GM12872 (cell line): ENCODE results near the gene MTG1.

ENCODE experiments used
- TF ChIP-seq, protein P1 (sequence below): IDR thresholded peaks from 3 replicates; pipeline ENCODE4 v1.5.1; 2011; ENCODE audit warnings: low read depth, mild to moderate bottlenecking, low read length, moderate library complexity; ENCODE audit not compliant: insufficient read depth

MTG1 gene

GRCh38 chr10:133393401-133394063 lies 425 bp upstream of the MTG1 start:
- TF ChIP-seq, protein P1, sequence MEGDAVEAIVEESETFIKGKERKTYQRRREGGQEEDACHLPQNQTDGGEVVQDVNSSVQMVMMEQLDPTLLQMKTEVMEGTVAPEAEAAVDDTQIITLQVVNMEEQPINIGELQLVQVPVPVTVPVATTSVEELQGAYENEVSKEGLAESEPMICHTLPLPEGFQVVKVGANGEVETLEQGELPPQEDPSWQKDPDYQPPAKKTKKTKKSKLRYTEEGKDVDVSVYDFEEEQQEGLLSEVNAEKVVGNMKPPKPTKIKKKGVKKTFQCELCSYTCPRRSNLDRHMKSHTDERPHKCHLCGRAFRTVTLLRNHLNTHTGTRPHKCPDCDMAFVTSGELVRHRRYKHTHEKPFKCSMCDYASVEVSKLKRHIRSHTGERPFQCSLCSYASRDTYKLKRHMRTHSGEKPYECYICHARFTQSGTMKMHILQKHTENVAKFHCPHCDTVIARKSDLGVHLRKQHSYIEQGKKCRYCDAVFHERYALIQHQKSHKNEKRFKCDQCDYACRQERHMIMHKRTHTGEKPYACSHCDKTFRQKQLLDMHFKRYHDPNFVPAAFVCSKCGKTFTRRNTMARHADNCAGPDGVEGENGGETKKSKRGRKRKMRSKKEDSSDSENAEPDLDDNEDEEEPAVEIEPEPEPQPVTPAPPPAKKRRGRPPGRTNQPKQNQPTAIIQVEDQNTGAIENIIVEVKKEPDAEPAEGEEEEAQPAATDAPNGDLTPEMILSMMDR, result no peak

- TF ChIP-seq, protein P1, result no peak
These were observed 854 bp downstream of the MTG1 start for GRCh38 chr10:133394801-133395221.

DNA sequence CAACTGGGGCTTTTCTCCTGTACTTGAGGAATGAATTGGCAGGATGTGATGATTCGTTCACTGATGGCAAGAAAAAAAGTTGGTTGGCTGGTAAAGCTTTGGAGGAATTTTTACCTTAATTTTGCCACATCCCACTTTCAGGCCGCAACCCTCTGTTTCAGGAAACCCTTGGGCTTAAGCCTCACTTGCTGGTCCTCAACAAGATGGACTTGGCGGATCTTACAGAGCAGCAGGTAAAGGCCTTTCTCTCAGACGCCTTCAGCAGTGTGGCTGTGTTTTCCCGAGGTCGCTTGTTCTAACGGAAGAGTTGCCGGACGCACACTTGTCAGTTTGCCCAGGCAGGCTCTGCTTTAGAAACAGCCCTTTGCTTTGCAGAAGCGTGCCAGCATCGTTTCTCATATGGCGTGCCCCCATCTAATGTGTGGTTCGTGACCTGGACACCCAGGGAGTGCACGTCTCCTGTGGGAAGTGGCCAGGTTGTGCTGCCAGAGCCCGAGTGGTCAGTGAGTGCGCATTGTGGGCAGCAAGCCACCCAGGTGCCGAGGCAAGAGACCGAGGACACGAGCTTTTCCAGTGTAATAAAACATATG lies 2.2 kb downstream of the MTG1 start:
- TF ChIP-seq, protein P1, result no peak

DNA sequence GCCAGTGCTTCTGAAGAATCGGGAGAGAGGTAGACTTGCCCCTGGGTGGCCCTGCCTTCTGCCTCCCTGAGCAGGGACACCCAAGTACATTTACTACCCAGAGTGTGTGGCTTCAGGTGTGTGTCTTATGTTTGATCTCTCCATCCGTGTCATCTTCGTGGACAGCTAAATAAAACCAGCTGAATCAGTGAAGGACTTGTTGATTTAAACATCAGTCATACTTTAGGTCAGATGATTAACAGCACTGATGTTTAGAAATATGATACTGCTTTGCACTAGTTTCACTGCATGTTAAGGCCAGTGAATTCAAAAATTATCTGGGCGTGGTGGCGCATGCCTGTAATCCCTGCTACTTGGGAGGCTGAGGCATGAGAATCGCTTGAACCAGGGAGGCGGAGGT lies 4.0 kb downstream of the MTG1 start:
- TF ChIP-seq, protein P1, result no peak

- TF ChIP-seq, protein P1, result no peak
These were observed 5.2 kb downstream of the MTG1 start for GRCh38 chr10:133399123-133399601.

DNA sequence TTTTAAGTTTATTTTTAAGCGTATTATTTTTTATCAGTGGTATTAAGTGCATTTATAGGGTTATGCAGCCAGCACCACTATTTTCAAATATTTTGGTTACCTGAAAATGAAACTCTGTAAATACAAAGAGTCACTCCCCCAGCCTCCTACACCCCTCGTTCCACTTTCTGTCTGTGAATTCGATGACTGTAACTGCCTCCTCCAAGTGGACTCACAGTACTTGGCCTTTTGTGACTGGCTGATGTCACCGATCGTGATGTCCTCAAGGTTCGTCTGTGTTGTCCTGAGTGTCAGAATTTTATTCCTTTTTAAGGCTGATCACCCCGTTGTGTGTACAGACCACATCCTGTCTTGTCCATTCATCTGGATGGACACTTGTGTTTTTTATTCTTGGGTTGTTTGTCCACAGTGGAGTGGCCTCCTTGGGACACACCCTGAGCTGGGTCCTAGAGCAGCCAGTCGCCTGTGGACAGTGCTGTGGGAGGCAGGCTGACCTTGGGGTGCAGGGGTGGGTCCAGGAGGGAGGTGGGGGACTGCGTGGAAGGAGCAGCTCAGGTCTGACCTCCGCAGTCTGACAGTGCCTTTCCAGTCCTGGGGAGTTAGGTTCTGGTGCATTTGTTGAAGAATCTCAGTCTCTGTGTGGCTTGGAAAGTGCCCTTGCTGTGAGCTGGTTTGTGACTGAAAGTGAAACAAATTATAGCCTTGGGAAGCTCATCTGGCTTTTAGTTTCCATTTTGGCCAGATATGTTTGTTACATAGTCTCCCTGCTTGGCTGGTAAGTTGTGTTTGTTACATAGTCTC lies 6.9 kb downstream of the MTG1 start:
- TF ChIP-seq, protein P1, result no peak

DNA sequence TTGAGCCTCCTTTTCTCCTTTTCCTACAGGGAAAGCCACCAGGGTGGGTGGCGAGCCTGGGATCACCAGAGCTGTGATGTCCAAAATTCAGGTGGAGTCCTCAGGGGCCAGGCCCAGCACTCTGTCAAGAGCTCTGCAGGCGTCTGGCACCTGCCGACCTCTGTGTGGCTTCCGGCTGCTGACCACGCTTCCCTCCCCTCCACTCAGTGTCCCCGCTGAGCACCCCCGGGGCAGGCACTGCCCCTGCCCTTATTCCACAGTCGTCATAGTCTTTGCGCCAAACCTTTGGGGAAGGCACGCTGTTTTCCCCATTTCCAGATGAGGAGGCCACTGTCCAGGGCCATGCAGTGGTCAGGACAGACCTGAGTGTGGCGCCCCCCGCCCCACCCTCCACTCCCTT lies 7.5 kb downstream of the MTG1 start:
- TF ChIP-seq, protein P1, result no peak
